K562 (cell line): ENCODE data around the gene MIDN. TPM values are rescaled to one million over a fixed set of nuclear protein-coding genes. Genes with fewer than 3 reads are reported as not detected.

Experiments used
- ETV5 ChIP-seq: sonication (generic); formaldehyde crosslinking; IDR thresholded peaks from 2 replicates; pipeline ENCODE4 v1.4.0; 2020; ENCODE audit warnings: low read depth, mild to moderate bottlenecking, missing genetic modification reagents
- HDAC3 ChIP-seq: fragments of 450-650 bp; IDR thresholded peaks from 2 replicates; pipeline ENCODE4 v1.6.1; 2018; ENCODE audit warnings: borderline replicate concordance, mild to moderate bottlenecking, moderate library complexity; ENCODE audit not compliant: partially characterized antibody
- HNRNPH1 ChIP-seq: fragments of 200-400 bp; formaldehyde crosslinking; optimal IDR thresholded peaks from 2 replicates; pipeline ENCODE3; 2017; ENCODE audit warnings: low read depth, mild to moderate bottlenecking, low read length, moderate library complexity
- MAZ ChIP-seq, 2 experiments: fragments of 450-650 bp in 1 of 2; sonication (generic) in 1 of 2; formaldehyde crosslinking; IDR thresholded peaks in 1 of 2; conservative IDR thresholded peaks in 1 of 2; 2 replicates each; pipeline versions ENCODE4 v1.4.0 to v1.5.0; 2020; ENCODE audit warnings: mild to moderate bottlenecking in 1 of 2, missing genetic modification reagents in 1 of 2
- MTA2 ChIP-seq: fragments of 450-650 bp; IDR thresholded peaks from 2 replicates; pipeline ENCODE4 v1.6.1; 2016; ENCODE audit warnings: low read depth
- NR1H2 ChIP-seq: sonication (generic); formaldehyde crosslinking; IDR thresholded peaks from 2 replicates; pipeline ENCODE4 v1.4.0; 2020; ENCODE audit warnings: mild to moderate bottlenecking, missing genetic modification reagents
- POLR3G ChIP-seq: IDR thresholded peaks from 2 replicates; pipeline ENCODE4 v1.6.1; 2011; ENCODE audit not compliant: insufficient read length, insufficient replicate concordance; ENCODE audit errors: extremely low read depth
- POU5F1 ChIP-seq: fragments of 150-350 bp; IDR thresholded peaks from 2 replicates; pipeline ENCODE4 v1.6.1; 2014; ENCODE audit warnings: borderline replicate concordance, low read length, low read depth, mild to moderate bottlenecking; ENCODE audit not compliant: partially characterized antibody
- PURB ChIP-seq: sonication (generic); formaldehyde crosslinking; IDR thresholded peaks from 2 replicates; pipeline ENCODE4 v1.9.0; 2021; ENCODE audit warnings: low read depth, mild to moderate bottlenecking, missing genetic modification reagents
- RBM15 ChIP-seq: fragments of 200-400 bp; formaldehyde crosslinking; IDR thresholded peaks from 2 replicates; pipeline ENCODE4 v1.6.1; 2018; ENCODE audit warnings: mild to moderate bottlenecking, low read length, moderate library complexity; ENCODE audit not compliant: insufficient read depth
- SMC3 ChIP-seq: conservative IDR thresholded peaks from 2 replicates; pipeline ENCODE4 v1.6.1; 2011; ENCODE audit warnings: low read depth, low read length, improper control_type of control experiment; ENCODE audit not compliant: insufficient read depth
- STAT5B ChIP-seq: fragments of 250-450 bp; sonication (Bioruptor Pico); IDR thresholded peaks from 2 replicates; pipeline ENCODE4 v1.8.0; 2021; ENCODE audit warnings: mild to moderate bottlenecking, inconsistent platforms
- TEAD4 ChIP-seq, 2 experiments: sonication (generic) in 1 of 2; formaldehyde crosslinking in 1 of 2; IDR thresholded peaks; 2 replicates each; pipeline versions ENCODE4 v1.6.1 to v1.8.0; 2012 to 2022; ENCODE audit warnings: borderline replicate concordance in 1 of 2, inconsistent platforms in 1 of 2, low read length in 1 of 2, mild to moderate bottlenecking in 1 of 2, missing genetic modification reagents in 1 of 2
- polyA plus RNA-seq, 8 experiments: library from polyadenylated mRNA; depleted of rRNA in 4 of 8; stranded (reverse) in 5 of 8; unstranded in 3 of 8; fragments of >200 nt; fragmentation: Nextera tagmentation in 2 of 8; fragmentation: Illumina TruSeq in 1 of 8; extraction: Ambion mirVana in 2 of 8; extraction: Trizol in 1 of 8; gene quantifications; 2 replicates each; pipeline versions ENCODE4 v1.2.1 to v1.2.3, GENCODE V29; 2011 to 2014; ENCODE audit warnings: inconsistent platforms in 1 of 8, missing spikeins in 1 of 8
- total RNA-seq, 7 experiments: library from RNA; depleted of rRNA in 6 of 7; stranded (reverse); fragments of >200 nt in 6 of 7; fragmentation: Illumina TruSeq in 2 of 7; extraction: Trizol in 2 of 7; gene quantifications; 2 replicates each; pipeline versions ENCODE4 v1.2.1 to v1.2.3, GENCODE V29; 2011 to 2021; ENCODE audit warnings: low replicate concordance in 1 of 7
- TF ChIP-seq, protein P1 (sequence below): fragments of 250-450 bp; sonication (Bioruptor Pico); IDR thresholded peaks from 2 replicates; pipeline ENCODE4 v1.8.0; 2022; ENCODE audit warnings: moderate library complexity, mild to moderate bottlenecking, inconsistent platforms
- TF ChIP-seq, protein P2 (sequence below): fragments of 250-450 bp; sonication (Bioruptor Pico); IDR thresholded peaks from 2 replicates; pipeline ENCODE4 v1.5.0; 2020; ENCODE audit warnings: mild to moderate bottlenecking, borderline replicate concordance
- TF ChIP-seq, protein P3 (sequence below), 3 experiments: fragments of 200-800 bp in 1 of 3; fragments of 250-450 bp in 1 of 3; fragments of 450-650 bp in 1 of 3; sonication (Bioruptor Pico) in 1 of 3; sonication (Bioruptor generic) in 1 of 3; formaldehyde crosslinking in 1 of 3; IDR thresholded peaks; 2 replicates each; pipeline versions ENCODE4 v1.6.1 to v1.8.0; 2016 to 2022; ENCODE audit warnings: mild to moderate bottlenecking in 2 of 3, missing genetic modification characterization in 2 of 3, missing compliant biosample characterization in 1 of 3, moderate library complexity in 1 of 3
- TF ChIP-seq, protein P4 (sequence below): fragments of 250-450 bp; sonication (Bioruptor Pico); IDR thresholded peaks from 2 replicates; pipeline ENCODE4 v1.5.0; 2021; ENCODE audit warnings: mild to moderate bottlenecking, moderate library complexity

Gene MIDN
- total and polyA plus RNA-seq, 9 of the 15 experiments (the other 6 are each of a cell fraction or from before 2014, with no cell fraction given) = 0.17 to 120 (median 10.1) TPM

- TF ChIP-seq HDAC3 (no peak), STAT5B (CRISPR knock-in tag) (no peak), ETV5 (CRISPR knock-in tag) (no peak), HNRNPH1 (no peak), POLR3G (no peak), NR1H2 (CRISPR knock-in tag) (no peak), SMC3 (no peak), RBM15 (no peak), MTA2 (no peak), PURB (CRISPR knock-in tag) (no peak), POU5F1 (no peak), MAZ (CRISPR knock-in tag; conservative IDR thresholded peaks at IDR 0.05 in 1 of 2, IDR thresholded peaks at IDR 0.05 in 1 of 2) (peak in 1 of 2 experiments; percentile 65; a peak in 3 of 4 replicates), TEAD4 (IDR thresholded peaks at IDR 0.05; ENCODE audit: low read length) (peak; percentile 30; the same call in 1 of the 2 replicates), TEAD4 (CRISPR knock-in tag; IDR thresholded peaks at IDR 0.05; ENCODE audit: borderline replicate concordance) (no peak)
- TF ChIP-seq, protein P1, sequence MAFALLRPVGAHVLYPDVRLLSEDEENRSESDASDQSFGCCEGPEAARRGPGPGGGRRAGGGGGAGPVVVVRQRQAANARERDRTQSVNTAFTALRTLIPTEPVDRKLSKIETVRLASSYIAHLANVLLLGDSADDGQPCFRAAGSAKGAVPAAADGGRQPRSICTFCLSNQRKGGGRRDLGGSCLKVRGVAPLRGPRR (CRISPR knock-in tag) = no peak
- TF ChIP-seq, protein P2, sequence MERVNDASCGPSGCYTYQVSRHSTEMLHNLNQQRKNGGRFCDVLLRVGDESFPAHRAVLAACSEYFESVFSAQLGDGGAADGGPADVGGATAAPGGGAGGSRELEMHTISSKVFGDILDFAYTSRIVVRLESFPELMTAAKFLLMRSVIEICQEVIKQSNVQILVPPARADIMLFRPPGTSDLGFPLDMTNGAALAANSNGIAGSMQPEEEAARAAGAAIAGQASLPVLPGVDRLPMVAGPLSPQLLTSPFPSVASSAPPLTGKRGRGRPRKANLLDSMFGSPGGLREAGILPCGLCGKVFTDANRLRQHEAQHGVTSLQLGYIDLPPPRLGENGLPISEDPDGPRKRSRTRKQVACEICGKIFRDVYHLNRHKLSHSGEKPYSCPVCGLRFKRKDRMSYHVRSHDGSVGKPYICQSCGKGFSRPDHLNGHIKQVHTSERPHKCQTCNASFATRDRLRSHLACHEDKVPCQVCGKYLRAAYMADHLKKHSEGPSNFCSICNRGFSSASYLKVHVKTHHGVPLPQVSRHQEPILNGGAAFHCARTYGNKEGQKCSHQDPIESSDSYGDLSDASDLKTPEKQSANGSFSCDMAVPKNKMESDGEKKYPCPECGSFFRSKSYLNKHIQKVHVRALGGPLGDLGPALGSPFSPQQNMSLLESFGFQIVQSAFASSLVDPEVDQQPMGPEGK (CRISPR knock-in tag) = no peak
- TF ChIP-seq, protein P3, sequence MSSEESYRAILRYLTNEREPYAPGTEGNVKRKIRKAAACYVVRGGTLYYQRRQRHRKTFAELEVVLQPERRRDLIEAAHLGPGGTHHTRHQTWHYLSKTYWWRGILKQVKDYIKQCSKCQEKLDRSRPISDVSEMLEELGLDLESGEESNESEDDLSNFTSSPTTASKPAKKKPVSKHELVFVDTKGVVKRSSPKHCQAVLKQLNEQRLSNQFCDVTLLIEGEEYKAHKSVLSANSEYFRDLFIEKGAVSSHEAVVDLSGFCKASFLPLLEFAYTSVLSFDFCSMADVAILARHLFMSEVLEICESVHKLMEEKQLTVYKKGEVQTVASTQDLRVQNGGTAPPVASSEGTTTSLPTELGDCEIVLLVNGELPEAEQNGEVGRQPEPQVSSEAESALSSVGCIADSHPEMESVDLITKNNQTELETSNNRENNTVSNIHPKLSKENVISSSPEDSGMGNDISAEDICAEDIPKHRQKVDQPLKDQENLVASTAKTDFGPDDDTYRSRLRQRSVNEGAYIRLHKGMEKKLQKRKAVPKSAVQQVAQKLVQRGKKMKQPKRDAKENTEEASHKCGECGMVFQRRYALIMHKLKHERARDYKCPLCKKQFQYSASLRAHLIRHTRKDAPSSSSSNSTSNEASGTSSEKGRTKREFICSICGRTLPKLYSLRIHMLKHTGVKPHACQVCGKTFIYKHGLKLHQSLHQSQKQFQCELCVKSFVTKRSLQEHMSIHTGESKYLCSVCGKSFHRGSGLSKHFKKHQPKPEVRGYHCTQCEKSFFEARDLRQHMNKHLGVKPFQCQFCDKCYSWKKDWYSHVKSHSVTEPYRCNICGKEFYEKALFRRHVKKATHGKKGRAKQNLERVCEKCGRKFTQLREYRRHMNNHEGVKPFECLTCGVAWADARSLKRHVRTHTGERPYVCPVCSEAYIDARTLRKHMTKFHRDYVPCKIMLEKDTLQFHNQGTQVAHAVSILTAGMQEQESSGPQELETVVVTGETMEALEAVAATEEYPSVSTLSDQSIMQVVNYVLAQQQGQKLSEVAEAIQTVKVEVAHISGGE (CRISPR knock-in tag; IDR thresholded peaks at IDR 0.05) = no peak
- TF ChIP-seq, protein P4, sequence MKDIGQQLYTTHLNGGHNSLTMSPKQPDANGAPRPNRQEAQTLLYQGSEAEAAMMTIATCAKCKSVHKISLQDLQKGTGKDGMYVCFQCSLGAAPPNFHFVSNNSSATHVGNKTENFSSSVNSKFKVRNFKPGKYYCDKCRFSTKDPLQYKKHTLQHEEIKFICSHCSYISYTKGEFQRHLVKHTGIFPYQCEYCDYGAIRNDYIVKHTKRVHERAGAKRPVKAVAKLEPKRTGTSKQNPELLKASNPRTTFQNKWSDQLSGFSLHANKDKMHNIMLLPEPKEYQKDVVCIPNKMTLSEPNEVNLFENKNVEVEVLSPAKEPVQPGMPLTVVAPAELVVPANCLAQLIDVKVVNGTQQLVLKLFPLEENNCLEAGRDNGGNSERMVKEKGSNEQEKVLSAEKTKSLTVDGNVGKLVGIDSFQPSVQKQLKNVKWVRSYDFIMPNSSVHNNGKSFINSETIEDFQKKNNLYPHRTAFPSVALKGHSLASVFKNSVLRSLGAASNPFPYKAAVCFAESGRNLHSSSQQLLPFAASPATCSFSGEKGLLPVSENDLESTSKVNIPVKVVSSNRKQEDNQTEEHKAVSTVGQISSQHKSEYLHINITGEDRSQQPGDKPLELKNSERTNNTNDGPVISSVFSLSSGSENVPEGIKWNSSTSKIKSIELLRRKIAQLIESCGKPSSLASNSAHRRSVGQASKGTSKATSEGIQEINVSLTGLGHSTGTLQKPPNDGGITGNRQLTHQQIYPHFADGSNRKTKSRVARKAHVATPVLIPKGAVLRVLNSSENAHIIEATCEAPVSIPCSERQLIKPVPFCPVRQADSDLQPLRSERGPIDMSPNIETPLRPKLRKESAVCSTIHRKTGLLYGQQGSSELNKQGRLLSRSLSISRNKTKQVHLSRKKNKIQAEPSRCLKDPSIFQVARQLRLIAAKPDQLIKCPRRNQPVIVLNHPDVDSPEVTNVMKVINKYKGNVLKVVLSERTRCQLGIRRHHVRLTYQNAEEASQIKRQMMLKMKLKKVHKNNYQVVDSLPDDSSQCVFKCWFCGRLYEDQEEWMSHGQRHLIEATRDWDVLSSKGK (CRISPR knock-in tag) = no peak
Observed at GRCh38 chr19:1253514-1254080, 5.2 kb downstream of the MIDN start (continued).
